Astrocyte (in vitro differentiated cells and primary cell): ENCODE data around the gene CD247. TPM values are rescaled to one million over a fixed set of nuclear protein-coding genes. Genes with fewer than 3 reads are reported as not detected.
A peak's percentile ranks its signal among the peaks of the same experiment; 100 is the strongest.

Experiments
- DNase-seq: peaks from one replicate; pipeline ENCODE4 v3.0.0-alpha.2; 2010; ENCODE audit warnings: low read depth
- FAIRE-seq: peaks from 2 replicates; lab custom pipeline; 2011; peaks lifted over from hg19 to GRCh38; lab: Jason Lieb, UNC
- H2AFZ ChIP-seq: 2 replicates; pipeline ENCODE4 v1.6.0; 2012; ENCODE audit warnings: low read depth, low read length, inconsistent platforms
- H3K27ac ChIP-seq: 2 replicates; pipeline ENCODE4 v1.5.1; 2011; ENCODE audit warnings: low read depth, low read length, inconsistent platforms
- H3K27me3 ChIP-seq: 2 replicates; pipeline ENCODE4 v1.6.0; 2011; ENCODE audit warnings: low read length, inconsistent platforms; ENCODE audit not compliant: insufficient read depth
- H3K36me3 ChIP-seq: 2 replicates; pipeline ENCODE4 v1.5.1; 2011; ENCODE audit warnings: low read length, inconsistent platforms; ENCODE audit not compliant: insufficient read depth
- H3K4me1 ChIP-seq: 2 replicates; pipeline ENCODE4 v1.5.1; 2011; ENCODE audit warnings: low read length, inconsistent platforms; ENCODE audit not compliant: insufficient read depth
- H3K4me2 ChIP-seq: 2 replicates; pipeline ENCODE4 v1.6.0; 2012; ENCODE audit warnings: low read length, inconsistent platforms
- H3K4me3 ChIP-seq: 2 replicates; pipeline ENCODE4 v1.5.1; 2011; ENCODE audit warnings: low read depth, mild to moderate bottlenecking, low read length, inconsistent platforms; ENCODE audit not compliant: insufficient read depth
- H3K79me2 ChIP-seq: 2 replicates; pipeline ENCODE4 v1.6.0; 2012; ENCODE audit warnings: mild to moderate bottlenecking, low read length, inconsistent platforms; ENCODE audit not compliant: insufficient read depth
- H3K9ac ChIP-seq: 2 replicates; pipeline ENCODE4 v1.6.0; 2012; ENCODE audit warnings: mild to moderate bottlenecking, low read length, inconsistent platforms
- H3K9me3 ChIP-seq: 2 replicates; pipeline ENCODE4 v1.5.1; 2012; ENCODE audit warnings: low read depth, mild to moderate bottlenecking, low read length, inconsistent platforms; ENCODE audit not compliant: insufficient read depth
- H4K20me1 ChIP-seq: 2 replicates; pipeline ENCODE4 v1.6.0; 2012; ENCODE audit warnings: low read length, inconsistent platforms; ENCODE audit not compliant: insufficient read depth
- H3K27ac Mint-ChIP-seq: one replicate; pipeline ENCODE4 v1.8.0; 2021; ENCODE audit warnings: mild to moderate bottlenecking, mixed read lengths; ENCODE audit not compliant: unreplicated experiment
- H3K27me3 Mint-ChIP-seq: one replicate; pipeline ENCODE4 v1.8.0; 2021; ENCODE audit warnings: low read depth, mixed read lengths; ENCODE audit not compliant: unreplicated experiment
- H3K36me3 Mint-ChIP-seq: one replicate; pipeline ENCODE4 v1.8.0; 2021; ENCODE audit warnings: low read depth, mixed read lengths; ENCODE audit not compliant: unreplicated experiment
- H3K4me1 Mint-ChIP-seq: one replicate; pipeline ENCODE4 v1.8.0; 2021; ENCODE audit warnings: low read depth, mixed read lengths; ENCODE audit not compliant: unreplicated experiment
- H3K4me3 Mint-ChIP-seq: one replicate; pipeline ENCODE4 v1.8.0; 2021; ENCODE audit warnings: mild to moderate bottlenecking, moderate library complexity, mixed read lengths; ENCODE audit not compliant: unreplicated experiment
- H3K9me3 Mint-ChIP-seq: one replicate; pipeline ENCODE4 v1.8.0; 2021; ENCODE audit warnings: mild to moderate bottlenecking, mixed read lengths; ENCODE audit not compliant: unreplicated experiment
- EZH2 ChIP-seq: IDR thresholded peaks from 2 replicates; pipeline ENCODE4 v1.6.1; 2012; ENCODE audit warnings: mild to moderate bottlenecking, low read length, inconsistent platforms; ENCODE audit not compliant: insufficient read depth
- total RNA-seq: library from RNA; stranded (reverse); gene quantifications from 2 replicates; pipeline ENCODE4 v1.2.1, GENCODE V29; 2021
- TF ChIP-seq, protein P1 (sequence below): IDR thresholded peaks from 2 replicates; pipeline ENCODE4 v1.5.1; 2011; ENCODE audit warnings: low read depth, mild to moderate bottlenecking, inconsistent platforms, low read length, moderate library complexity; ENCODE audit not compliant: insufficient read depth

Gene CD247
- total RNA-seq, 1 donor from 2014 or later: not detected

DNA sequence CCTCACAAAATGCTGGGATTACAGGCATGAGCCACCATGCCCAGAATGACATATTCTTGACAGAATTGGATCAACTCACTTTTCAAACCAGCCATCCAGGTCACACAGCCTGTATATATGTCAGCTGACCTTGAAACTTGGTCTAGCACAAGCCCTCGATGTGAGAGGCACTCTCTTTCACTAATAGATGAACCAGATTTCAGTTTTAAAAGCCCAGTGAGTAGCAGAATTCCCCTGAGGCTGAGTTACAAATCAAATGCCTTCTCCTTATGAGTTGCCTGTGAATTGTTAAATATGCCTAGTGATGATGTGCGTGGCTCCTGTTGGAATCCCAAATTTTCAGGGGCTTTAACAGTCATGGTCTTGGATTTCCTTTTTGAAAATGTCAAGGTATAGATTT, 88.7 kb downstream of the CD247 start:
- H3K27ac Mint-ChIP-seq: no peak overlapping the region
- H3K4me1 ChIP-seq: no peaks in the 10 kb centered on the region
- TF ChIP-seq EZH2: no peak
- TF ChIP-seq, protein P1, sequence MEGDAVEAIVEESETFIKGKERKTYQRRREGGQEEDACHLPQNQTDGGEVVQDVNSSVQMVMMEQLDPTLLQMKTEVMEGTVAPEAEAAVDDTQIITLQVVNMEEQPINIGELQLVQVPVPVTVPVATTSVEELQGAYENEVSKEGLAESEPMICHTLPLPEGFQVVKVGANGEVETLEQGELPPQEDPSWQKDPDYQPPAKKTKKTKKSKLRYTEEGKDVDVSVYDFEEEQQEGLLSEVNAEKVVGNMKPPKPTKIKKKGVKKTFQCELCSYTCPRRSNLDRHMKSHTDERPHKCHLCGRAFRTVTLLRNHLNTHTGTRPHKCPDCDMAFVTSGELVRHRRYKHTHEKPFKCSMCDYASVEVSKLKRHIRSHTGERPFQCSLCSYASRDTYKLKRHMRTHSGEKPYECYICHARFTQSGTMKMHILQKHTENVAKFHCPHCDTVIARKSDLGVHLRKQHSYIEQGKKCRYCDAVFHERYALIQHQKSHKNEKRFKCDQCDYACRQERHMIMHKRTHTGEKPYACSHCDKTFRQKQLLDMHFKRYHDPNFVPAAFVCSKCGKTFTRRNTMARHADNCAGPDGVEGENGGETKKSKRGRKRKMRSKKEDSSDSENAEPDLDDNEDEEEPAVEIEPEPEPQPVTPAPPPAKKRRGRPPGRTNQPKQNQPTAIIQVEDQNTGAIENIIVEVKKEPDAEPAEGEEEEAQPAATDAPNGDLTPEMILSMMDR: no peak

DNA sequence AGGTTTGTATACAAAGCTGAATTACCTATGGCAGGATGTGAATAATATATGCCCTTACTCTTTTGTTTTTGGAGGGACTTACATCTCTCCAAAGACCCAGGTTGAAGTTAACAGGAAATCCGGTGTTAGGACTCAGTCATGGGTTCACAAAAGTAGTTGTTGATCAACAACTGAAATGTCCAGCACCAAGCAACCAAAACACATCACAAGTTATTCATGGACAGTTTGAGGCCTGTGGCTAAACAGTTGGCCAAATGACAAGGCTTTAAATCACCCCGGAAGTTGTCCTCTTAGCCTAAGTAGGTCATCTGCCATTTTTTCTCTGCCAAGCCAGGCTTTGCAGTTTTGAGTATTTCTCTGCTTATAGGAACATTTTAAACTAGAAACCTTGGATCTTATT, 89.9 kb downstream of the CD247 start:
- H3K4me2 ChIP-seq: no peak overlapping the region
- no peaks in the 10 kb centered on the region for H3K9me3 Mint-ChIP-seq

More for the DNA sequence above, 88.7 kb downstream of the CD247 start:
- FAIRE-seq (no peak), DNase-seq (no peak)
- no peak overlapping the region for H3K9ac ChIP-seq
- no peak overlapping the region for H3K4me2 ChIP-seq
- no peaks in the 10 kb centered on the region for H4K20me1 ChIP-seq
- H3K9me3 ChIP-seq: no peaks in the 10 kb centered on the region
- H3K79me2 ChIP-seq: no peaks in the 10 kb centered on the region
- H2AFZ ChIP-seq: no peak overlapping the region
- Mint-ChIP-seq H3K4me3 (no peak overlapping the region), H3K4me1 (no peaks in the 10 kb centered on the region), H3K36me3 (no peaks in the 10 kb centered on the region), H3K27me3 (peaks cover 6% of the 10 kb centered on the region), H3K9me3 (no peaks in the 10 kb centered on the region)
- no peak overlapping the region for H3K27ac ChIP-seq
- no peaks in the 10 kb centered on the region for H3K36me3 ChIP-seq
- no peaks in the 10 kb centered on the region for H3K27me3 ChIP-seq
- H3K4me3 ChIP-seq: no peak overlapping the region

DNA sequence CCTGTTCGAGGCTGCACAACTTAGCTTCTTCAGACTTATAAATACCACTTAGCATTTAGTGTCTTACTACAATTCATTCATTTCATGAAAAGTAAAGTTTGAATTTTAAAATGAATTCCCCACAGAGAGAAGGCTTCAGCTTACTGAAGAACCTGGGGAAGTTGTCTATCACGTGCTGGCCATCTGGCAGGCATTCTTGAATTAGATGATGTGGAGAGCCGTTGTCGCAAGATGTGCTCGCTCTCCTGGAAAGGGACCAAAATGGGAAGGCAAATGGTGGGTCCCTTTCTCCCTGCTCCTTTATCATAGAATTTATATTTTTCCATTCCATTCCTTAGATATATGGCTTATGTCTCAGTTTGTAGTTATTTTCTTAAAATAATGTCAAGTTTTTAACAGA, 90.5 kb downstream of the CD247 start:
- no peaks in the 10 kb centered on the region for H3K4me1 ChIP-seq
- H3K27ac Mint-ChIP-seq: no peak overlapping the region

More for the DNA sequence above, 89.9 kb downstream of the CD247 start:
- no peaks in the 10 kb centered on the region for H4K20me1 ChIP-seq
- H3K4me3 Mint-ChIP-seq: no peak overlapping the region
- no peaks in the 10 kb centered on the region for H3K36me3 Mint-ChIP-seq
- no peaks in the 10 kb centered on the region for H3K27me3 ChIP-seq
- DNase-seq: peak; percentile 4
- no peak overlapping the region for H3K4me3 ChIP-seq
- no peak overlapping the region for H2AFZ ChIP-seq
- no peak for TF ChIP-seq EZH2
- H3K79me2 ChIP-seq: no peaks in the 10 kb centered on the region
- H3K9me3 ChIP-seq: no peaks in the 10 kb centered on the region
- H3K36me3 ChIP-seq: no peaks in the 10 kb centered on the region
- H3K9ac ChIP-seq: no peak overlapping the region
- H3K4me1 Mint-ChIP-seq: no peaks in the 10 kb centered on the region
- H3K27ac ChIP-seq: no peak overlapping the region
- FAIRE-seq: no peak
- H3K4me1 ChIP-seq: no peaks in the 10 kb centered on the region
- no peak overlapping the region for H3K27ac Mint-ChIP-seq
- peaks cover 2% of the 10 kb centered on the region for H3K27me3 Mint-ChIP-seq

More for the DNA sequence above, 90.5 kb downstream of the CD247 start:
- TF ChIP-seq, protein P1: no peak
- no peak for TF ChIP-seq EZH2
- H3K9me3 Mint-ChIP-seq: no peaks in the 10 kb centered on the region
- no peak overlapping the region for H3K4me3 Mint-ChIP-seq
- no peak overlapping the region for H3K9ac ChIP-seq
- H3K4me1 Mint-ChIP-seq: no peaks in the 10 kb centered on the region
- DNase-seq (no peak), FAIRE-seq (no peak)
- no peaks in the 10 kb centered on the region for H3K9me3 ChIP-seq
- no peaks in the 10 kb centered on the region for H3K27me3 ChIP-seq
- no peaks in the 10 kb centered on the region for H3K27me3 Mint-ChIP-seq
- no peak overlapping the region for H2AFZ ChIP-seq
- no peaks in the 10 kb centered on the region for H4K20me1 ChIP-seq
- no peak overlapping the region for H3K4me3 ChIP-seq
- H3K36me3 Mint-ChIP-seq: no peaks in the 10 kb centered on the region
- H3K27ac ChIP-seq: no peak overlapping the region
- no peak overlapping the region for H3K4me2 ChIP-seq
- H3K36me3 ChIP-seq: no peaks in the 10 kb centered on the region
- no peaks in the 10 kb centered on the region for H3K79me2 ChIP-seq
